Hepatocyte (in vitro differentiated cells): ENCODE data around the gene ZNF503. TPM values are rescaled to one million over a fixed set of nuclear protein-coding genes. Genes with fewer than 3 reads are reported as not detected.

ENCODE experiments used
- DNase-seq: peaks from one replicate; pipeline ENCODE4 v3.0.0-alpha.2; 2016; ENCODE audit warnings: low spot score
- H2AFZ ChIP-seq: fragments of 200-600 bp; sonication (generic); 2 replicates; pipeline ENCODE4 v1.6.0; 2016; ENCODE audit warnings: antibody characterized with exemption, mild to moderate bottlenecking
- H3K27ac ChIP-seq: fragments of 200-600 bp; sonication (generic); 2 replicates; pipeline ENCODE4 v1.5.1; 2016; ENCODE audit warnings: mild to moderate bottlenecking
- H3K27me3 ChIP-seq: fragments of 200-600 bp; sonication (generic); 2 replicates; pipeline ENCODE4 v1.6.1; 2016
- H3K36me3 ChIP-seq: fragments of 200-600 bp; sonication (generic); replicated peaks from 2 replicates; pipeline ENCODE4 v1.5.1; 2016; ENCODE audit warnings: low read depth; ENCODE audit not compliant: insufficient read depth
- H3K4me1 ChIP-seq: fragments of 200-600 bp; sonication (generic); 2 replicates; pipeline ENCODE4 v1.5.1; 2016; ENCODE audit warnings: mild to moderate bottlenecking, moderate library complexity; ENCODE audit not compliant: insufficient read depth
- H3K4me2 ChIP-seq: fragments of 200-600 bp; sonication (generic); 2 replicates; pipeline ENCODE4 v1.6.0; 2016
- H3K4me3 ChIP-seq: fragments of 200-600 bp; sonication (generic); 2 replicates; pipeline ENCODE4 v1.5.1; 2016; ENCODE audit warnings: mild to moderate bottlenecking
- H3K79me2 ChIP-seq: fragments of 200-600 bp; sonication (generic); 2 replicates; pipeline ENCODE4 v1.6.0; 2017; ENCODE audit warnings: mild to moderate bottlenecking
- H3K9me2 ChIP-seq: fragments of 200-600 bp; sonication (generic); replicated peaks from 2 replicates; pipeline ENCODE4 v1.6.0; 2017; ENCODE audit warnings: mild to moderate bottlenecking; ENCODE audit not compliant: insufficient read depth
- H3K9me3 ChIP-seq: fragments of 200-600 bp; sonication (generic); 2 replicates; pipeline ENCODE4 v1.5.1; 2016; ENCODE audit warnings: low read depth, mild to moderate bottlenecking
- H4K20me1 ChIP-seq: fragments of 200-600 bp; sonication (generic); 2 replicates; pipeline ENCODE4 v1.6.0; 2016; ENCODE audit warnings: mild to moderate bottlenecking; ENCODE audit not compliant: insufficient read depth, poor library complexity, severe bottlenecking
- CTCF ChIP-seq: fragments of 200-600 bp; sonication (generic); IDR thresholded peaks from 2 replicates; pipeline ENCODE4 v1.5.1; 2016; ENCODE audit warnings: antibody characterized with exemption, mild to moderate bottlenecking; ENCODE audit not compliant: poor library complexity
- EZH2 ChIP-seq: fragments of 200-600 bp; sonication (generic); IDR thresholded peaks from 2 replicates; pipeline ENCODE4 v1.6.1; 2016; ENCODE audit warnings: antibody characterized with exemption, mild to moderate bottlenecking, borderline replicate concordance
- EZH2phosphoT487 ChIP-seq: fragments of 200-600 bp; sonication (generic); IDR thresholded peaks from one replicate; pipeline ENCODE4 v1.6.1; 2018; ENCODE audit warnings: antibody characterized with exemption, mild to moderate bottlenecking, low read depth, moderate library complexity; ENCODE audit not compliant: unreplicated experiment, severe bottlenecking
- WGBS: methylation state at CpG from one replicate; pipeline ENCODE4 v1.1.6; 2016; ENCODE audit warnings: low lambda C conversion rate; ENCODE audit errors: missing lambda C conversion rate; 5-methylcytosine and 5-hydroxymethylcytosine counted together
- polyA plus RNA-seq: library from polyadenylated mRNA; unstranded; fragments of >200 nt; fragmentation: Nextera tagmentation; extraction: Ambion mirVana; gene quantifications from 2 replicates; pipeline ENCODE4 v1.2.1, GENCODE V29; 2016
- total RNA-seq: library from RNA; depleted of rRNA; stranded (reverse); fragments of >200 nt; gene quantifications from 2 replicates; pipeline ENCODE4 v1.2.3, GENCODE V29; 2014

ZNF503 gene
- total and polyA plus RNA-seq, 2 experiments from 2014 or later, result 14.1 to 19.6 TPM

GRCh38 chr10:75399461-75400162, 2.0 kb downstream of the ZNF503 start:
- DNase-seq, result peak; percentile 89
- Histone ChIP-seq H3K27ac (peak overlapping the region; percentile 96), H3K4me3 (peak overlapping the region; percentile 62), H2AFZ (no peak overlapping the region), H3K4me2 (peak overlapping the region; percentile 97), H3K27me3 (no peaks in the 10 kb centered on the region), H3K79me2 (peaks cover 68% of the 10 kb centered on the region), H3K9me3 (no peaks in the 10 kb centered on the region), H4K20me1 (peaks cover 30% of the 10 kb centered on the region), H3K4me1 (no peaks in the 10 kb centered on the region), H3K36me3 (no peaks in the 10 kb centered on the region), H3K9me2 (no peaks in the 10 kb centered on the region)
- TF ChIP-seq CTCF (peak; percentile 55), EZH2 (no peak), EZH2phosphoT487 (no peak)
- WGBS, result 5% methylated on average over 41 of the region's 71 CpGs

DNA sequence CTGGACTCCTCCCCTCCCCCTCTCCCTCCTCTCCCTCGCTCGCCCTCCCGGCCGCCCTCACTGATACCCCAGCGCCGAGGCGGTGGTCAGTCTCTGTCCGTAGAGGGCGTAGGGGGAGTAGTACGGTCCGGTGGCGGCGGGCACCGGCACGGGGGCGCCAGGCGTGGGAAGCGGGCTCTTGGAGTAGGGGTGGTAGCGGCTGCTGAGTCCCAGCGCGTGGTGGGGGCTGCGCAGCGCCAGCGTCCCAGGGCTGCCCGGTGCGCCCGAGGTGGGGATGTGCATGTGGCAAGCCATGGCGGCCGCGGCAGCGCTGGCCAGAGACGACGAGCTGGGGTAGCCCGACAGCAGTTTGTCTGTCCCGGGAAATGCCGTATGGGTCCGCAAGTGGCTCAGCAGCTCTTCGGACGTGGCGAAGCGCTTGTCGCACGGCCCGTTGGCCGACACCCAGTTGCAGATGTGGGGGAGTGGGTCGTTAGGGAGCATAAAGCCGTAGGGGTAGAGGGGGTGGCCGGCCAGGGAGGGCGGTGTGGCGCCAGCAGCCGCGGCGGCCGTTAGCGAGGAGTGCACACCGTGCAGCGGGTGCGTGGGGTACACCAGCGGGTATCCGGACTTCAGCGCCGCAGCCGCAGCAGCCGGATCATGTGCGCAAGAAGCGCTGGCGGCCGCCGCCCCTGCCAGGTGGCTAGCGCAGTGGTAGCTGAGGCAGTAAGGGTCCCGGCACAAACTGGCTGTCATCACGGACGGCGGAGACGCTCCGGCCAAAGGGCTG, 2.7 kb downstream of the ZNF503 start:
- Histone ChIP-seq H3K27me3 (no peaks in the 10 kb centered on the region), H3K4me2 (peak overlapping the region; percentile 97), H3K9me2 (no peaks in the 10 kb centered on the region), H2AFZ (no peak overlapping the region), H3K36me3 (no peaks in the 10 kb centered on the region), H3K9me3 (no peaks in the 10 kb centered on the region), H3K79me2 (peaks cover 66% of the 10 kb centered on the region), H3K27ac (peak overlapping the region; percentile 96), H4K20me1 (peaks cover 30% of the 10 kb centered on the region), H3K4me1 (no peaks in the 10 kb centered on the region), H3K4me3 (peak overlapping the region; percentile 62)
- 13% methylated on average over 61 of the region's 76 CpGs for WGBS
- peak; percentile 46 for DNase-seq
- no peak for TF ChIP-seq EZH2phosphoT487
- TF ChIP-seq CTCF, result no peak
- no peak for TF ChIP-seq EZH2

- Histone ChIP-seq H3K27ac (peak overlapping the region; percentile 96), H3K9me2 (no peaks in the 10 kb centered on the region), H3K9me3 (no peaks in the 10 kb centered on the region), H3K79me2 (peaks cover 63% of the 10 kb centered on the region), H3K4me1 (no peaks in the 10 kb centered on the region), H3K27me3 (no peaks in the 10 kb centered on the region), H4K20me1 (peaks cover 30% of the 10 kb centered on the region), H3K36me3 (no peaks in the 10 kb centered on the region), H3K4me2 (peak overlapping the region; percentile 97), H2AFZ (no peak overlapping the region), H3K4me3 (peak overlapping the region; percentile 62)
- no peak for DNase-seq
- TF ChIP-seq EZH2 (no peak), EZH2phosphoT487 (peak; percentile 4)
- WGBS, result 26% methylated on average over 10 of the region's 17 CpGs
Measured at GRCh38 chr10:75398200-75398691, 3.3 kb downstream of the ZNF503 start.
